HepG2 (cell line): ENCODE results near the gene HK2. TPM values are rescaled to one million over a fixed set of nuclear protein-coding genes. Genes with fewer than 3 reads are reported as not detected.

Experiments used
- AGO2 ChIP-seq: fragments of 200-400 bp; formaldehyde crosslinking; optimal IDR thresholded peaks from 2 replicates; pipeline ENCODE3; 2017; ENCODE audit warnings: mild to moderate bottlenecking, low read depth, low read length, moderate library complexity
- ATRX ChIP-seq: sonication (generic); formaldehyde crosslinking; IDR thresholded peaks from 2 replicates; pipeline ENCODE4 v1.4.0; 2020; ENCODE audit warnings: missing genetic modification reagents, borderline replicate concordance
- CC2D1A ChIP-seq: sonication (generic); formaldehyde crosslinking; IDR thresholded peaks from 2 replicates; pipeline ENCODE4 v1.8.1; 2023; ENCODE audit warnings: mild to moderate bottlenecking, missing genetic modification reagents
- GMEB2 ChIP-seq: IDR thresholded peaks from 2 replicates; pipeline ENCODE4 v1.6.1; 2016; ENCODE audit warnings: missing biosample characterization, missing genetic modification reagents, low read depth
- HOMEZ ChIP-seq: IDR thresholded peaks from 2 replicates; pipeline ENCODE4 v1.6.1; 2016; ENCODE audit warnings: low read depth
- KLF13 ChIP-seq: sonication (generic); formaldehyde crosslinking; IDR thresholded peaks from 2 replicates; pipeline ENCODE4 v1.4.0; 2020; ENCODE audit warnings: mild to moderate bottlenecking, missing genetic modification reagents
- MATR3 ChIP-seq: sonication (generic); formaldehyde crosslinking; IDR thresholded peaks from 2 replicates; pipeline ENCODE4 v1.4.0; 2020; ENCODE audit warnings: missing genetic modification reagents
- MIXL1 ChIP-seq: IDR thresholded peaks from 2 replicates; pipeline ENCODE4 v1.6.1; 2016
- MLX ChIP-seq: IDR thresholded peaks from 2 replicates; pipeline ENCODE4 v1.6.1; 2016
- RAD51 ChIP-seq: fragments of 450-650 bp; IDR thresholded peaks from 2 replicates; pipeline ENCODE4 v1.6.1; 2016; ENCODE audit warnings: borderline replicate concordance
- RNF2 ChIP-seq: fragments of 450-650 bp; conservative IDR thresholded peaks from 2 replicates; pipeline ENCODE4 v1.6.1; 2016; ENCODE audit warnings: low read depth
- SKIL ChIP-seq: sonication (generic); formaldehyde crosslinking; IDR thresholded peaks from 2 replicates; pipeline ENCODE4 v1.8.0; 2022; ENCODE audit warnings: missing genetic modification reagents, mild to moderate bottlenecking, moderate library complexity, borderline replicate concordance
- SRSF1 ChIP-seq: fragments of 200-400 bp; formaldehyde crosslinking; optimal IDR thresholded peaks from 2 replicates; pipeline ENCODE3; 2017; ENCODE audit warnings: mild to moderate bottlenecking, low read depth, low read length, moderate library complexity
- TAF1 ChIP-seq: sonication (generic); formaldehyde crosslinking; IDR thresholded peaks from 2 replicates; pipeline ENCODE4 v1.4.0; 2020; ENCODE audit warnings: missing genetic modification reagents
- TFAP4 ChIP-seq: sonication (generic); IDR thresholded peaks from 2 replicates; pipeline ENCODE4 v1.6.1; 2016; ENCODE audit warnings: low read depth, borderline replicate concordance
- TRIM24 ChIP-seq: sonication (generic); formaldehyde crosslinking; IDR thresholded peaks from 2 replicates; pipeline ENCODE4 v1.8.0; 2022; ENCODE audit warnings: mild to moderate bottlenecking, missing genetic modification reagents
- ZBTB7A ChIP-seq: sonication (generic); formaldehyde crosslinking; IDR thresholded peaks from 2 replicates; pipeline ENCODE4 v1.8.0; 2022; ENCODE audit warnings: mild to moderate bottlenecking, missing genetic modification reagents
- ZFP62 ChIP-seq: sonication (generic); formaldehyde crosslinking; IDR thresholded peaks from 2 replicates; pipeline ENCODE4 v1.4.0; 2020; ENCODE audit warnings: missing genetic modification reagents
- ZNF230 ChIP-seq: sonication (generic); formaldehyde crosslinking; IDR thresholded peaks from 2 replicates; pipeline ENCODE4 v1.4.0; 2020; ENCODE audit warnings: mild to moderate bottlenecking, missing genetic modification reagents
- ZNF275 ChIP-seq: sonication (generic); formaldehyde crosslinking; IDR thresholded peaks from 2 replicates; pipeline ENCODE4 v1.8.0; 2022; ENCODE audit warnings: missing genetic modification reagents, mild to moderate bottlenecking, inconsistent platforms, borderline replicate concordance
- ZNF572 ChIP-seq: sonication (generic); formaldehyde crosslinking; IDR thresholded peaks from 2 replicates; pipeline ENCODE4 v1.5.1; 2020; ENCODE audit warnings: mild to moderate bottlenecking, missing genetic modification reagents
- ZNF619 ChIP-seq: sonication (generic); formaldehyde crosslinking; IDR thresholded peaks from 2 replicates; pipeline ENCODE4 v1.4.0; 2020; ENCODE audit warnings: mild to moderate bottlenecking, missing genetic modification reagents
- ZNF674 ChIP-seq: sonication (generic); formaldehyde crosslinking; IDR thresholded peaks from 2 replicates; pipeline ENCODE4 v1.5.0; 2020; ENCODE audit warnings: low read depth, mild to moderate bottlenecking, missing genetic modification reagents
- ZNF678 ChIP-seq: sonication (generic); formaldehyde crosslinking; IDR thresholded peaks from 2 replicates; pipeline ENCODE4 v1.4.0; 2020; ENCODE audit warnings: mild to moderate bottlenecking, missing genetic modification reagents
- polyA plus RNA-seq, 8 experiments: library from polyadenylated mRNA; depleted of rRNA in 3 of 8; stranded (reverse) in 7 of 8; unstranded in 1 of 8; fragments of >200 nt; fragmentation: Illumina TruSeq in 4 of 8; extraction: Trizol in 4 of 8; gene quantifications; 2 replicates each; pipeline versions ENCODE4 v1.2.1 to v1.2.3, GENCODE V29; 2011 to 2016; ENCODE audit warnings: low read depth in 4 of 8, missing spikeins in 1 of 8, mixed read lengths in 1 of 8; ENCODE audit not compliant: insufficient read depth in 1 of 8
- total RNA-seq, 5 experiments: library from RNA; depleted of rRNA; stranded (reverse); fragments of >200 nt; fragmentation: Illumina TruSeq; extraction: Trizol; gene quantifications; 2 replicates each; pipeline ENCODE4 v1.2.3, GENCODE V29; 2016; ENCODE audit warnings: low read depth in 1 of 5

Gene HK2
- total and polyA plus RNA-seq, 2 of the 13 experiments (the other 11 are each of a cell fraction or from before 2014, with no cell fraction given), result 13.2 to 101 TPM

- TF ChIP-seq HOMEZ (CRISPR knock-in tag), result 0 out of 2 replicates have a peak, but pooled peaks have one; percentile 42
- TF ChIP-seq ZBTB7A, result 0 out of 2 replicates have a peak, but pooled peaks have one; percentile 49
- no peak for TF ChIP-seq GMEB2 (CRISPR knock-in tag)
- TF ChIP-seq SRSF1, result no peak
- TF ChIP-seq ZNF619 (CRISPR knock-in tag), result 0 out of 2 replicates have a peak, but pooled peaks have one; percentile 71
- no peak for TF ChIP-seq ZNF678 (CRISPR knock-in tag)
- TF ChIP-seq TFAP4, result peak; percentile 19; the same call in 1 of the 2 replicates
- peak; percentile 76; the same call in 1 of the 2 replicates for TF ChIP-seq SKIL
- TF ChIP-seq MATR3 (CRISPR knock-in tag), result no peak
- TF ChIP-seq MIXL1, result peak; percentile 36; the same call in 1 of the 2 replicates
- no peak for TF ChIP-seq TAF1 (CRISPR knock-in tag)
- peak; percentile 78 for TF ChIP-seq MLX (CRISPR knock-in tag)
- no peak for TF ChIP-seq ZNF674 (CRISPR knock-in tag)
- TF ChIP-seq ZNF572 (CRISPR knock-in tag), result no peak
- no peak for TF ChIP-seq AGO2
- TF ChIP-seq ZFP62, result no peak
- no peak for TF ChIP-seq ATRX (CRISPR knock-in tag)
- TF ChIP-seq TRIM24 (CRISPR knock-in tag), result no peak
- TF ChIP-seq ZNF275, result no peak
- TF ChIP-seq CC2D1A (CRISPR knock-in tag), result no peak
- peak; percentile 81 for TF ChIP-seq RNF2
- TF ChIP-seq RAD51, result no peak
- TF ChIP-seq ZNF230 (CRISPR knock-in tag), result no peak
- no peak for TF ChIP-seq KLF13 (CRISPR knock-in tag)
Measured at GRCh38 chr2:74856004-74856578, 22.2 kb downstream of the HK2 start (continued).
